T-helper 1 cell treated with Interleukin-12 subunit alpha and Interleukin-12 subunit beta and Interleukin-4 antibody, amounts not matched to agents 30 μg/mL and 1 μg/mL, for 36 hours (primary cell): ENCODE measurements around the gene RALGPS1.

Source experiments
- H3K27ac Mint-ChIP-seq: one replicate; pipeline ENCODE4 v1.8.0; 2021; ENCODE audit warnings: mild to moderate bottlenecking, mixed read lengths
- H3K27me3 Mint-ChIP-seq: one replicate; pipeline ENCODE4 v1.8.0; 2021; ENCODE audit warnings: low read depth, mixed read lengths
- H3K36me3 Mint-ChIP-seq: one replicate; pipeline ENCODE4 v1.8.0; 2021; ENCODE audit warnings: low read depth, mixed read lengths
- H3K4me1 Mint-ChIP-seq: one replicate; pipeline ENCODE4 v1.8.0; 2021; ENCODE audit warnings: low read depth, mixed read lengths
- H3K4me3 Mint-ChIP-seq: one replicate; pipeline ENCODE4 v1.8.0; 2021; ENCODE audit warnings: mild to moderate bottlenecking, moderate library complexity, mixed read lengths
- H3K9me3 Mint-ChIP-seq: one replicate; pipeline ENCODE4 v1.8.0; 2021; ENCODE audit warnings: mixed read lengths

RALGPS1 gene

DNA sequence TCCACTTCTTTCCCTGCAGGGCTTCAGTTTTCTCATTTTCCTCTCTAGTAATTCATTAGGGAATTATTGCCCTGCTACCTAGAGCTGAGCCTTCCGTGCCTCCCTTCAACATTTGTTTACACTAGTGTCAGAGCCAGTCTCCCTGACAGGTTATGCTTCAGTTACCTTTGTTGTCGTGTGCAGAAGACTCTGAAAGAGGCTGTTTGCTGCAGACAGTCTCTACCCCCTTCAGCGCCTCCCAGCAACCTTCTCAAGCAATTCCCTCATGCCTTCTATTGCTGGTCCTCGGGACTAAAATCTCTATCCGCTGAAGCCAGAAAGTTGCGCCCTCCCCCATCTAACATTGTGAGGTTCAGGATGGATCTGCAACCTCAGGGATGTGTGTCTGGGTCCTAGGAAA is 12.8 kb downstream of the RALGPS1 start:
- Mint-ChIP-seq H3K9me3 (no peaks in the 10 kb centered on the region), H3K27ac (no peak overlapping the region), H3K4me3 (no peak overlapping the region), H3K4me1 (no peaks in the 10 kb centered on the region), H3K36me3 (no peaks in the 10 kb centered on the region), H3K27me3 (peaks cover 11% of the 10 kb centered on the region)

DNA sequence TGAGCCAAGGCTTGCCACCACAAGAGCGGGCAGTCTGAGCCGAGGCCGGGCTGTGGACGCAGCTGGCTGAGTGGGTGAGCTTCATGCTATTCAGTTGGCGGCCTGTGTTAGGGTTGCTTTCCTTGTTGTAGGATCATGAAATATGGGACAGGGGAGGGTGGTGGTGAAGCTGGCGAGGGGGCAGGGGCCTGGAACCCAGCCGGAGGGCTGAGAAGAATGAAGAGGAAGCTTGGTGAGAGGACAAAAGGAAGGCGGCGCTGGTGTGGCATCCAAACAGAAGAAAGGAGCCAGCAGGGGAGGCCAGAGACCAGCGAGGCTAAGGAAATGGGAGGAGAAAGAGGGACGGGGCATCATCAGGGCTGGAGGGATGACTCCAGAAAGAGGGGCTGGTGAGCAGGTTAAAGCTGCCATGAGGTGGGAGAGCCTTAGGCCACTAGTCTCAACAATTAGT is 18.3 kb downstream of the RALGPS1 start:
- no peaks in the 10 kb centered on the region for H3K9me3 Mint-ChIP-seq
- no peaks in the 10 kb centered on the region for H3K36me3 Mint-ChIP-seq
- peaks cover 17% of the 10 kb centered on the region for H3K27me3 Mint-ChIP-seq
- H3K4me1 Mint-ChIP-seq = no peaks in the 10 kb centered on the region
- no peak overlapping the region for H3K4me3 Mint-ChIP-seq
- H3K27ac Mint-ChIP-seq = no peak overlapping the region

DNA sequence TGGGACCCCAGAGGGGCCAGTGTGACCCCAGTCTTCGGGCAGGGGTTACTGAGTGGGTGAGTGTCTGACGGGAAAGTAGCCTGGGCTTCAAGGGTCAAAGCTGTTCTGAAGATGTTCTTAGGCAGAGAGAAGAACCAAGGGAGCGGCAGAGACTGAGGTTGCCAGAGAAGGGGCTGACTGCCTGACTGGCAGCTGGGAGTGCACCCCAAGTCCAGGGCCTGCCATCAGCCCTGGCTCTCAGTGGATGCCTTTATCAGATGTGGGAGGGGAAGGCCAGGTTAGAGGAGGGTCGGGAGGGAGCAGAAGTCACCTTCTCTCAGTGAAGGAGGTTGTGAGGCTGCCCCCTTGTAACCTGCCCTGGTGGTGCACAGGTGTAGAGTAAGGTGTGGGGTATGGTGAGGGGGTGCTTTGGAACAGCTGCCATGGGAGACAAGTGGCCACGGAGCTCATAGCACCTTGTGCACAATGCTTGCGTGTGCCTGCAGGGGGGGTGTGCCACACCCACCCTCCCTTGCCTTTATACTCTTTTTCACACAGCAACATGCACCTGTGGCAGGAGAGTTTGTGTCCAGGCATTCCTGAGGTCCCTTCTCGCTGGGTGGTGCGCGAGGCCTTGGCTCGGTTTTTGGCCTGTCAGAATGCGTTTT is 18.9 kb downstream of the RALGPS1 start:
- Mint-ChIP-seq H3K27ac (no peak overlapping the region), H3K4me3 (no peak overlapping the region), H3K36me3 (no peaks in the 10 kb centered on the region), H3K27me3 (peaks cover 17% of the 10 kb centered on the region), H3K9me3 (no peaks in the 10 kb centered on the region), H3K4me1 (no peaks in the 10 kb centered on the region)

DNA sequence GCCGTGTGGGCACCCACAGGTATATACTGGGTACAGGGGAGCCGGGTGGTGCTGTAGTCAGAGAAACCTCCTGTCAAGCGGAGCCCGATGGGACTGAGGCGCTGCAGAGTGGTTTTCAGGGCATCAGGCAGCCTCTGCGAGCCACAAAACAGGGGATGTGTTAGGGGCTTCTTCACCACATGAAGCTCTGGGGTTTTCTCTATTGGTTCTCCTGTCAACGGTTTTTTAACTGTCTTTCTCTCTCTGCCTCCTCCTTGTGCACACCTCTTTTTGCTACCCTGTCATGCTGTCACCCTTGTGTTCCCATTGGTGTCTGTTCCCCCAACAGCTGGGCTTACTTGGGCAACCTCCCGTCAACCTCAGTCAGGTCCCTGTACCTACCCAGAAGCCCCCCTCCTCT is 19.9 kb downstream of the RALGPS1 start:
- no peaks in the 10 kb centered on the region for H3K9me3 Mint-ChIP-seq
- no peaks in the 10 kb centered on the region for H3K36me3 Mint-ChIP-seq
- no peak overlapping the region for H3K27ac Mint-ChIP-seq
- H3K4me1 Mint-ChIP-seq = no peaks in the 10 kb centered on the region
- peaks cover 17% of the 10 kb centered on the region for H3K27me3 Mint-ChIP-seq
- H3K4me3 Mint-ChIP-seq = no peak overlapping the region

DNA sequence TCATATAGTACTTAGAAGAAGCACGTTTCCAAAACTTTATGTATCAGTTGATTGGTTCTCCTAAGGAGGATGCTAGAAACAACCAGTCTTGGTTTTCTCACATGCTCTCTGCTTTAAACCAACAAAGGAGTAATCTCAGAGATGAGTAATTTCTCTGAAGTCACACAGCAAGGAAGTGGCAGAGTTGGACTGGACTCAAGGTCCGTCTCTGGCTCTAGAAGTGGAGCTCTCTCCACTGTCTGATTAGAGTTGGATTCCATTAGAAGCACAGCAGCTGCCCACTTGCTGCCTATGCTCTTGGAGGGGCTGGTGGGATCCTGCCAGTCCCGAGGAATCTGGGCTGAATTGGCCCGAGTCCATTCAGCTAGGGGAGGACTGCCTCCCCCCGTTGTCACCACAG is 21.0 kb downstream of the RALGPS1 start:
- H3K36me3 Mint-ChIP-seq = no peaks in the 10 kb centered on the region

DNA sequence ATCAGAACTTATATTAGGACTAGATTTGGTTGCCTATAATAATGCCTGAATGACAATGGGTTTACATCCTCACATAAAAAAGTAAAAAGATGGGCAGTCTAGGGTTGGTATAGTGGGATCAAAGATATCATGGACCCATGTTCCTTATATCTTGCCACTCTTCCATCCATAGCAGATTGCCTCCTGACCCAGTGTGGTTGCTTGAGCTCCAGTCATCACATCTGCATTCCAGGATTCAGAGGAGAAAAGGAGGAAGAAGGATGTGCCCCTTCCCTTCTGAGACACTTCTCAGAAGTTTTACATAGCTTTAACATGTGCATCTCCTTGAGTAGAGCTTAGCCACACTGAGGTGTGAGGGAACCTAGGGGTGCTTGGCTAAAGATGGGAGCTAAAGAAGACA is 22.9 kb downstream of the RALGPS1 start:
- Mint-ChIP-seq H3K36me3 (no peaks in the 10 kb centered on the region), H3K27ac (no peak overlapping the region), H3K27me3 (peaks cover 30% of the 10 kb centered on the region), H3K9me3 (no peaks in the 10 kb centered on the region), H3K4me1 (peaks cover 4% of the 10 kb centered on the region), H3K4me3 (no peak overlapping the region)

More for the DNA sequence above, 21.0 kb downstream of the RALGPS1 start:
- Mint-ChIP-seq H3K27me3 (peaks cover 20% of the 10 kb centered on the region), H3K4me3 (no peak overlapping the region), H3K9me3 (no peaks in the 10 kb centered on the region), H3K4me1 (peaks cover 2% of the 10 kb centered on the region), H3K27ac (no peak overlapping the region)

DNA sequence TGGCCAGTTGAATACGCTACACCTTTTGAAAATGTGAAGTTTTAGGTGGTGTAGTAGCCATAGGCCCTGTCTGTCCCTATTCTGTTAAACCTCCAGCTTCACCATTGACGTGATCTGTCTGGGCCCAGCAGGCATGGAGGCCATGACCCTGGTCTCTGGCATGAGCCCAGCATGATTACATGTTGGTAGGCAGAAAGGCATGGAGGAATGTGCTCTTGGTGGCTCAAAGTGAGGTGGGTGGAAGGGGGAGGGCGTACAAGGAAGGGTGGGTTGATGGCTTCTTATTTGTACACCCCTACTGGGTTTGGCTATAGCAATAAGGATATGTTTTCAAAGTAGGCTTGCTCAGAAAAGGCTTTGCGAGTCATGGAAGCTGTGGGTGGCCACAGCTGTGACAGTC is 23.7 kb downstream of the RALGPS1 start:
- H3K9me3 Mint-ChIP-seq = no peaks in the 10 kb centered on the region
- peaks cover 4% of the 10 kb centered on the region for H3K4me1 Mint-ChIP-seq
- no peak overlapping the region for H3K27ac Mint-ChIP-seq
- H3K36me3 Mint-ChIP-seq = no peaks in the 10 kb centered on the region
- H3K27me3 Mint-ChIP-seq = peaks cover 38% of the 10 kb centered on the region
- H3K4me3 Mint-ChIP-seq = no peak overlapping the region

DNA sequence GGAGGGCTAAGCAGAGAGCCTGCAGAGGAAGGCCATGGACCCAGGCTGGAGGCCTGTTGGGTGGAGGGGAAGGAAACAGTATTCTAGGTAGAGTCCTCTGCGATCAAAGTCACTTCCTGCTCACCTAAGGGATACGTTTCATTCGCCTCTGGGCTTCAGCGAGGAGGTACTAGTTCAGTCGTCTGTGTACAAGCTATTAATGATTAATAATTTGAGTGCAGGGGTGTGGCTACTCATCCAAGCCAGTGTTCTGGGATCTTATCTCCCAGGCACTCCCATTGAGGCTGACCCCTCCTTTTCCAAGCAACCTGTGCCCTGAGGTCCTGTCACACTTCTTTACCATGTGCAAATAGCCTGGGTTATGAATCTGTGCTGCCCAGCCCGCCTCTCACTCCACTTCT is 25.2 kb downstream of the RALGPS1 start:
- H3K27ac Mint-ChIP-seq = no peak overlapping the region
- H3K4me3 Mint-ChIP-seq = no peak overlapping the region
- peaks cover 43% of the 10 kb centered on the region for H3K27me3 Mint-ChIP-seq
- no peaks in the 10 kb centered on the region for H3K36me3 Mint-ChIP-seq
- H3K9me3 Mint-ChIP-seq = no peaks in the 10 kb centered on the region
- peaks cover 4% of the 10 kb centered on the region for H3K4me1 Mint-ChIP-seq

DNA sequence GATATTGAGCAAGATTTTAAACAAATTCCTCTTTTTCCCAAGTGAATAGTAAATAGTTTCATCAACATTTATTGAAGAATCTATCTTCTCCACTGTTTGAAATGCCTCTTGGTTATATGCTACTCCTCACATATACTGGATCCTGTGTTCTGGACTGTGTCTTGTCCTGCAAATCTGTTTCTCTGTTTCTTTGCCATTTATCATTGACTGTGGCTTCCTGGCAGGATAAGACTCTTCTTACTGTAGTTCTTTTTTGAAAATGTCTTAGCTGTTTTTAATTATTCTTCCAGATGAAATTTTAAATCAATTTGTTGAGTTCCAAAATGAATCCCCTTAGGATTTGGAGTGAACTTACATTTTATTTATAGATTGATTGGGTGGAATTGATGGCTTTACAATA is 27.8 kb downstream of the RALGPS1 start:
- H3K27me3 Mint-ChIP-seq = peaks cover 39% of the 10 kb centered on the region
- H3K9me3 Mint-ChIP-seq = no peaks in the 10 kb centered on the region
- H3K4me1 Mint-ChIP-seq = peaks cover 4% of the 10 kb centered on the region
- H3K4me3 Mint-ChIP-seq = no peak overlapping the region
- no peak overlapping the region for H3K27ac Mint-ChIP-seq
- H3K36me3 Mint-ChIP-seq = no peaks in the 10 kb centered on the region

DNA sequence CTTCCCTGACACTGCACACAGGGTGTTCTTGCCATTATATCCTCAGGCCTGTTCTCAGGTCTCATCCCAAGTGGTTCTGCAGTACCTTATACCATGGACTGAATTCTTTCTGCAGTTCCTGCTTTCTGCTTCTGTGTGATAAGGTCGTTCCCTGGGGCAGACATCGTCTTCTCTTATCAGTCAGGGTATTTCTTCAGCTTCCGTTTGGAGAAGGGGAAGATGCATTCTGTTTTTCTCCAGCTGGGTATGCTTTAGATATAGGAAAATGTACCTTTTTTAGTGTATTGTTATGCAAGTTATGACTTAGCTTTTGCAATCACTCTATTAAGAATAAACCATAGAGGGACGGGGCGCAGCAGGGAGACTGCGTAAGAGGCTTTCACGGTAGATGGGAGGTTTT is 31.1 kb downstream of the RALGPS1 start:
- Mint-ChIP-seq H3K4me3 (no peak overlapping the region), H3K27ac (no peak overlapping the region), H3K9me3 (no peaks in the 10 kb centered on the region)

DNA sequence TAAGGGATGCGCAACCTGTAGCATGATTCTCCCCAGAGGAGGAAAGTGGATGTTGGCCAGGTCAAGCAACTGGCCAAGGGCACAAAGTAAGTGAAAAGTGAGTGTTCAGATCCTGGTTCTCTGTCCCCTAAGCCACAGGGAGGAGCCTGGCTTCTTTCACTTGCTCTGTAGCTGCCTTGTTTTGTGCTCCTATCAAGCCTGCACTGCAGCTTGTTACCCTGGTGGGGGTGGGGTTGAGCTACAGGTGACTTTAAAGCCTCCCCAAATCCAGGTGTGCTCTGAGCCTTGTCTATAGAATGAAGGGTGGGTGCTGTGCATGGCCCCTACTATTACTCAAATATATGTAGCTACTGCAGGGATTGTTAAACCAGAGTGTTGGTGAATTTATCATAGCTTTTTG is 32.9 kb downstream of the RALGPS1 start:
- H3K27me3 Mint-ChIP-seq = peaks cover 36% of the 10 kb centered on the region
- no peak overlapping the region for H3K27ac Mint-ChIP-seq
- no peaks in the 10 kb centered on the region for H3K36me3 Mint-ChIP-seq
- H3K4me3 Mint-ChIP-seq = no peak overlapping the region
- H3K9me3 Mint-ChIP-seq = no peaks in the 10 kb centered on the region
- no peaks in the 10 kb centered on the region for H3K4me1 Mint-ChIP-seq

More for the DNA sequence above, 31.1 kb downstream of the RALGPS1 start:
- H3K36me3 Mint-ChIP-seq = no peaks in the 10 kb centered on the region
- H3K27me3 Mint-ChIP-seq = peaks cover 43% of the 10 kb centered on the region
- peaks cover 2% of the 10 kb centered on the region for H3K4me1 Mint-ChIP-seq

DNA sequence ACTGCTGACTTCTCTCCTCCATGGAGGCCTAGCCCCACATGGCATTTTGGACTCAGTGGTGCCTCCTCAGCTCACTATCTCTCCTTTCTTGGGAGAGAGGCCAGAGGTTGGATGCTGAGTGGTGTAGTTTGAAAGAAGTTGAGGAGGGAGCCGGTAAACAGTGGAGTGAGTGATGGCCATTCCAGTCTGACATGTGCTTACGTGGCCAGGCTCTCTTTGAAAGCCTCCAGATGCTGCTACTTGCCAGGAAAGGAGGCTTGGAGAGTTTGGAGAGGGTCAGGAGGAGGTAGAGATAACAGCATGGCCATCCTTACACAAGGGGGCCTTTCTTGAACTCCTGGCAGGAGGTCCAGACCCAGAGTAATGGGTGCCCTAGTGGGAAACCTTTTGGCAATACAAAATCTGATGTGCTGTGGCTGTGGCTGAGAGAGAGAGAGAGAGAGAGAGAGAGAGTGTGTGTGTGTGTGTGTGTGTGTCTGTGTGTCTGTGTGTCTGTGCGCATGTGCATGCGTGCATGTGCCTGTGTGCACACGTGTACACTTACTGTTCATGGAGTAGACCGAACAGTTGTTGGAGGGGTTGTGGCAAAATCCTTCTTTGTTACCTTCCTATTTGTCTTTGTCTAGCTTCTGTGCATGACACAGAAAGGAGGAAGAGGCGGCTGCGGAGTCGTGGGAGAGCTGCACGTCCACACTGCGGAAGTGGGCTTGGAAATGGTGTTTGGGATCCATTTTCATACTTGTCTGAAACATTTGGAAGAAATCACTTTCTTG is 37.8 kb downstream of the RALGPS1 start:
- no peak overlapping the region for H3K27ac Mint-ChIP-seq
- peaks cover 33% of the 10 kb centered on the region for H3K27me3 Mint-ChIP-seq
- no peaks in the 10 kb centered on the region for H3K4me1 Mint-ChIP-seq
- no peak overlapping the region for H3K4me3 Mint-ChIP-seq
- no peaks in the 10 kb centered on the region for H3K9me3 Mint-ChIP-seq
- no peaks in the 10 kb centered on the region for H3K36me3 Mint-ChIP-seq

DNA sequence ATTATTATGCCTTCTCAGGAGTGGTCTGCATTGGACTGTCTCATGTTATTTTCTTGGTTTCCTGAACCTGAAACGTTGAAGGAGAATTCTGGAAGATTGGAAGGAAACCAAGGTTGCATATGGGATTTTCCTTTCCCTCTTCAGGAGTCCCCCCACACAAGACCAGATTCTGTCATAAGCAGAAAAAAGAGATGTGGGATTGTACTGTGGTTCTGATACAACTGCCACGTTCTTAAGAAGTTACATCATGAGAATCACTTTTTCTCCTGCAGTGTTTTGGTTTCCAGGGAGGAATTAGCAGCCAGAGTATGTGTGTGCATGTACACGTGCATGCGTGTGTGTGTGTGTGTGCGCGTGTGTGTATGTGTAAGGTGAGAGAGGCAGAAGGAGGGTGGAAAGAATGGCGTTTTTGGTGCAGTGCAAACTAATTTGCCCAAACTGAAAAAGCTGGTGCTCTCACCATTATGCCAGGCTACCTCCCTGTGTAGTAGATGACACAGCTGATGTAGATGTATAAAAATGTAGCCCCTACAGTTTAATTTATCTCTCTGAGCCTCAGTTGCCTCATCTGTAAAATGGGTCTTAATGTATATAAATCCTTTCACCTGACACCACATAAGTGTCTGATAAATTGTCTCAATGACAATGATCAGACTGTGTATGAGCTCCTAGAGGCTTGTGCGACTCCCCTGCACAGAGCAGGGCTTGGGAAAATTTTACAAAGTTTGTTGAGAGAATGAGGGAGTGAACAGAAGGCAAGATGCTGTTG is 38.6 kb downstream of the RALGPS1 start:
- Mint-ChIP-seq H3K4me3 (no peak overlapping the region), H3K27me3 (peaks cover 29% of the 10 kb centered on the region), H3K4me1 (no peaks in the 10 kb centered on the region), H3K9me3 (no peaks in the 10 kb centered on the region), H3K27ac (no peak overlapping the region), H3K36me3 (no peaks in the 10 kb centered on the region)

DNA sequence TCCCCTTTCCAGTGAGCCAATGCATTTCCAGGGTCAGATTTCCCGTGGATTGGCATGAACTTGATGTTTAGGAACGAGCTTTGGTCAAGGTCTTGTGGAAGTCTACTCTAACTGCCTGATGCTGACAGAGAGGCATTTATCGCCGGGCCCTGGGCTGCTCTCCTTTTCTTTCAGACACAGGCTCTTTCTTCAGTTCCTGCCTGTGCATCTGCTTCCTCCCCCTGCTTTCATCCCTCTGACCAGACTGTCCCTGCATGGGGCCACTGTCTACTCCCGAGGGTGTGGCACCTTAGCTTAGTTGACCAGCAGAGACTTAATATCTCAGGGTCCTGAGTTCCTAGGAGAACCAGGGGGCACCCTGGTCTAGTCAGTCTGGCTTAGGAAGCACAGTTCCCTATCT is 41.2 kb downstream of the RALGPS1 start:
- Mint-ChIP-seq H3K9me3 (no peaks in the 10 kb centered on the region), H3K4me3 (no peak overlapping the region), H3K36me3 (no peaks in the 10 kb centered on the region), H3K4me1 (no peaks in the 10 kb centered on the region), H3K27ac (no peak overlapping the region), H3K27me3 (peaks cover 43% of the 10 kb centered on the region)
